IPS-NIHi11 (cell line): ENCODE measurements around the gene PEX5.
"Not testable (repeated sequence)": the region's sequence is repeated elsewhere in the genome, so short reads cannot be mapped to it uniquely, and the experiment has no call there.

Experiments used
- DNase-seq: peaks from one replicate; pipeline ENCODE4 v3.0.0; 2012; ENCODE audit warnings: mixed read lengths, low spot score

PEX5 gene

GRCh38 chr12:7160183-7160582 lies 29.3 kb upstream of the PEX5 start:
- no peak for DNase-seq

GRCh38 chr12:7161327-7161726 lies 28.2 kb upstream of the PEX5 start:
- no peak for DNase-seq

DNA sequence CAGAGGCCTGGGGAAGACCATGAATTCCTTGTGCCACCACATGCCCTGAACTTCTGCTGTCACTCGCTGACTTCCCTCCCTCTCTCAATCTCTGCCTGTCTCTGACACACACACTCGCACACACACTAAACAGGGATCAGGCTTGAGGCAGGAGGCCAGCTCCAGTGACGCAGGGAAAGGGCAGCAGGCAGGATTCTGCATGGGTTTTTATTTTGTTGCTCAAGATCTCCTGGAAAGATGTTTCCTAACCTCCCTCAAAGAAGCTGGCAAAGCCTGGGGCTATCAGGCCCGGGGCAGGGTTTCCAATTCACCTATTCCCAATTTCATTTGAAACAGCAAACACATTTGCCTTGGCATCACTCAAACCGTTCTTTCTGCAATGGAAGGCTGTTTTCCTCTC lies 27.7 kb upstream of the PEX5 start:
- no peak for DNase-seq

DNA sequence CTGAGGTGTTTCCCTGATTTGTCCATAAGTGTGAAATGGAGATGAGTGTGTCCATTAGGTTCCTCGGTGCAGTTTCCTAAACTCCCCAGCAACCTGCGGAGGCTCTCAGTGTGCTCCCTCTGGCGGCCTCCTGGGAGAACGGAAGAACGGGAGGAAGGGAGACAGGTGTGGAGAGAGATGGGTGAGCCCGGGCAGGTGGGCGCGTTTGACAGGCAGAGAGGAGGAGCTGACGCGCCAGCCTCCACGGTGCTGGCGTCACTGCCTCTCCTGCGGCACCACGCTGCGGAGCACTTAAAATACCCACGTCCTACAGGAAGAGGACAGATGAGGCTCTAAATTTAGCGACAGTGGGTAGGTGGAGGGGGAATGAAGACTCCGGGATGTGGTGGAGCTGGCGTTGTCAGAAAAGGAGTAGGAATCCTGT lies 26.8 kb upstream of the PEX5 start:
- DNase-seq = peak; percentile 88

DNA sequence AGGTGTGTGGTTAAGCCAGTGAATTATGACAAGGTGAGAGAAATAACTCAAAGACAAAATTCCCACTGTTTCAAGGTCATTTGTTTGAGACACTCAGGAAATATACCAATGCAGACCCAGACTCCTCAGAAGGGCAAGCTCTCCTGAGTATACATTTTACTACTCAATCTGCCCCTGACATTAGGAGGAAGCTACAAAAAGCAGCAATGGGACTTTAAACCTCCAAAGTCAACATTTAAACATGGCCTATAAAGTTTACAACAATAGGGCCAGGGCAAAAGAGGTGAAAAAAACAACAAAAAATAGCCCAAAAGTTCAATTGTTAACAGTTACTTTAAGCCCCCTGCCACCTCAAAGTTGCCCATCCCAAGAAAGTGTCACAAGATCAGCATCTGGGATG lies 19.5 kb upstream of the PEX5 start:
- no peak for DNase-seq

GRCh38 chr12:7171854-7172253 lies 17.6 kb upstream of the PEX5 start:
- DNase-seq = no peak

GRCh38 chr12:7175493-7175892 lies 14.0 kb upstream of the PEX5 start:
- no peak for DNase-seq

- no peak for DNase-seq
These were observed 12.9 kb upstream of the PEX5 start for GRCh38 chr12:7176595-7176994.

DNA sequence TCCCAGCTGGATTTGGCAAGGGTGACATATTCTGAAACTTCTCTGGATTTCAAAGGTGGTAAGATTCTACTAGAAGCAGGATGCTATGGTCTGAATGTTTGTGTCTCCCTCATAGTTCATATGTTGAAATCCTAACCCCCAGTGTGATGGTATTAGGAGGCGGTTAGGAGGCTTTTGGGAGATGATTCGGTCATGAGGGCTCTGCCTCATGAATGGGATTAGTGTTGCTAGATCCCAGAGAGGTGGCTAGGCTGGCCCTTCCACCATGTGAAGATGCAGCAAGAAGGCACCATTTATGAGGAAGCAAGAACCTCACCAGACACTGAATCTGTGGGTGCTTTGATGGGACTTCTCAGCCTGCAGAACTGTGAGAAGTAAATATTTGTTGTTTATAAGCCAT lies 11.0 kb upstream of the PEX5 start:
- no peak for DNase-seq

DNA sequence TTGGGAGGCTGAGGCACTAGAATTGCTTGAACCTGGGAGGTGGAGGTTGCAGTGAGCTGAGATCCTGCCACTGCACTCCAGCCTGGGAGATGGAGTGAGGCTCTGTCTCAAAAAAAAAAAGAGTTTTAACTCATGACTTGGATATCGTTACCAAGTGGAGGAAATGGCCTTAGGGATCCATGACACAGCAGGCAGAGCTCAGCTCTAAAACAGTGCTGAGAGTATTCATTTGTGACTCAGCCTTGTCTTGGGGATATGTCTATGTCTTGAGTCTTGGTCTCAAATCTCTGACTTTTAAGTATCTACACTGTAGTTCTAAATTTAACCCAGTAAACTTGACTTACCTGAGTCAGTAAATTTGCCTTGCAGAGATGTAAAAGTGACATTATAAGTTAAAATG lies 8.8 kb upstream of the PEX5 start:
- no peak for DNase-seq

DNA sequence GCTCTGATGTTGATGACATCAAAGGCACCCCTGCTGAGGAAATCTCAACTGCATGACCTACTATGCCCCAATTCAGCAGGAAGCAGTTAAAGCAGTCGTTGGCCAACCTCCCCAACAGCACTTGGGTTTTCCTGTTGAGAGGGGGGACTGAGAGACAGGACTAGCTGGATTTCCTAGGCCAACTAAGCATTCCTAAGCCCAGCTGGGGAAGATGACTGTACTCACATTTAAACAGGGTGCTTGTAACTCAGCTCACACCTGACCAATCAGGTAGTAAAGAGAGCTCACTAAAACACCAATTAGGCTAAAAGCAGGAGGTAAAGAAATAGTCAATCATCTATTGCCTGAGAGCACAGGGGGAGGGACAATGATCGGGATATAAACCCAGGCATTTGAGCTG lies 3.4 kb upstream of the PEX5 start:
- DNase-seq = not testable (repeated sequence)

DNA sequence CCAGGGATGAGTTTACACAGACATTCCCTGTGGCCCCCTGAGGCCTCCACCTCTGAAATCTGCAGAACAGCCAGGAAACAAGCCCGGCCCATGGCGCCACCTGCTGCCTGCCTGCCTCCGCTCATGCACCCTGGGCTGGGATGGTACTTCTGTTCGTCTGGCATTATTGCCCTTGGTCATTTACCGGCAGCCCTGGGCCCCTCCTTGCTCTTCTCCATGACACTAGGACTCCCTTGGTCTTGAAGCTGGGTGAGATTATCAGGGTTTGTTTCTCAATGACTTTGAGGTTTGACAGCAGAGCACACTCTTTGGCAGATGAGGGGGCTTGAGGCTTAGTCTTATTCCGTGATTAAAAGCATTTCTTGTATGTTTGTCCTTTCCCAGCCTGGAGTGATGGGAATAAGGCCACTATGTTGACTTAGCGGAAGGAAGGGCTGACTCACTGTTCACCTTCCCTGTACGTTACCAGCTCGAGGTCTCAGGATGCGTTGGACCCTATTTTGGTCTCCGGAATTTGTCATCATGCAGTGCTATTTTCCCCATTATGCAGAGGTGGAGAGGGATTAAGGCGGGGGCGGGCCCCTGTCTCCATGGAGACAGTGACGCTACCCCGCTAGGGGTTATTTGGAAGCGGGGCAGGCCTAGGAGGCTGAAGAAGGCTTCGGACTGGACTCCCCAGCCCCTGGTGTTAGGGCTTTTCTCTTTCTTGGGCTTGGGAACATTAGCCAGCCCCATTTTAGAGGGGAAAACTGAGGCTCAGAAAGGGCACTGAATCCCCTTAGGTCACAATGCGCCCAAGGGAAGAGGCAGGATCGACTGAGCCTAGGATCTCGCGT lies 706 bp upstream of the PEX5 start:
- peak; percentile 83 for DNase-seq

GRCh38 chr12:7190268-7191055 lies 976 bp downstream of the PEX5 start:
- DNase-seq = peak; percentile 34

- no peak for DNase-seq
These were observed 4.2 kb downstream of the PEX5 start for GRCh38 chr12:7193674-7194073.

DNA sequence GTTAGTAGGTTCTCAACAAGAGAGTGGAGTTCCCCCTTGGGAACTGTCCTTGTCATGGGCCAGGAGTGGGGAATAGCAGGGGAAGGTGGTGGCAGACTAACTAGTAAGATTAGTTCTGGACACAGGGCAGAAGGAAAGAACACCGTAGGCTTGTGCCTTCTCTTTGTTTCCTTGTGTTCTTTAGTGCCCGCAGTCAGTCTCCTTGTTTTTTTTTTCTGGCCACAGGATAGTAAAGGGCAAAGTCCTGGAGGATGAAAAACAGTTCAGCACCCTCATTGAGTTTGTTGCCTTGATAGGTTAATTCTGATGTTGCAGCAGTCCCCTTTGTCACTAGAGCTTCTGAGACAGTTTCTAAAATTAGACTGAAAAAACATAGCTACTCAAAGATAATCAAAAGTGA lies 8.4 kb downstream of the PEX5 start:
- no peak for DNase-seq

- no peak for DNase-seq
These were observed 13.6 kb downstream of the PEX5 start for GRCh38 chr12:7203109-7203508.

GRCh38 chr12:7205091-7205490 lies 15.6 kb downstream of the PEX5 start:
- no peak for DNase-seq

DNA sequence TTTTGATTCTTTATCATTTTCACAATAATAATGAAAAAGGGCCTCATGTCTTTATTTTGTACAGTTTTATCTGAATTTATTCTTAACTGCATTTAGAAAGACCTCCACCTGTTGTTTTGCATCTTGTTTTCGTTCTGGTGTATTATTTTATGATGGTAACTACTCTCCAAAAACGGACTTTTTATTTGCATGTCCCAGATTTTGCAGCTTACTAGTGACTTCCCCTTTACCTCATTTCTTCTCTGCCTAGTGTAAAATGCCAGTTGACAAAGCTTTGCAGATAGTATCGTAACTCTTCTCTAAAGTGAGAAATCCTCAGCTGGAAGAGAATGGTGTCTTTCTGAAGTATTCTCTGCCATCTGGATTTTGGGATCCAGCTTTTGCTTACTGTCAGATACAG lies 17.2 kb downstream of the PEX5 start:
- DNase-seq = no peak

GRCh38 chr12:7207866-7208625 lies 18.6 kb downstream of the PEX5 start:
- DNase-seq = no peak

- no peak for DNase-seq
These were observed 20.5 kb downstream of the PEX5 start for GRCh38 chr12:7209958-7210357.

GRCh38 chr12:7210642-7211151 lies 21.2 kb downstream of the PEX5 start:
- no peak for DNase-seq

DNA sequence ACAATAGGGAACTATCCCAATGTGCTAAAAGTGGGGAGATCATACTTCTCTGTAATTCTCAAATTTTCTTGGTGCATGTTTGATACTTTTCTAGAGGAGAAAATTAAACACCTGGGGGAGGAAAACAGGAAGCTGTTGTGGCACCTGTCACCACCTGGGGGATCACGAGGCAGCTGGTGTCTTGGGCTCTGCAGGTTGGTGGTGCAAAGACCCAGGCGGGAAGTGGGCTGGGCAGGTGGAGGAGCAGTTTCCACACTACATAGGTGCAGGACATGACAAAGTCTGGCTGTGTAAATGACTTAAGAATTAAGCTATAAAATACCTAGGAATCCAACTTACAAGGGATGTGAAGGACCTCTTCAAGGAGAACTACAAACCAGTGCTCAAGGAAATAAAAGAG lies 23.2 kb downstream of the PEX5 start:
- no peak for DNase-seq
